ENCODE measurements around the gene TLR7. TPM values are rescaled to one million over a fixed set of nuclear protein-coding genes. Genes with fewer than 3 reads are reported as not detected.

TLR7 gene
- total and polyA plus RNA-seq, 2 of the 13 experiments (the other 11 are each of a cell fraction or from before 2014, with no cell fraction given): not detected

DNA sequence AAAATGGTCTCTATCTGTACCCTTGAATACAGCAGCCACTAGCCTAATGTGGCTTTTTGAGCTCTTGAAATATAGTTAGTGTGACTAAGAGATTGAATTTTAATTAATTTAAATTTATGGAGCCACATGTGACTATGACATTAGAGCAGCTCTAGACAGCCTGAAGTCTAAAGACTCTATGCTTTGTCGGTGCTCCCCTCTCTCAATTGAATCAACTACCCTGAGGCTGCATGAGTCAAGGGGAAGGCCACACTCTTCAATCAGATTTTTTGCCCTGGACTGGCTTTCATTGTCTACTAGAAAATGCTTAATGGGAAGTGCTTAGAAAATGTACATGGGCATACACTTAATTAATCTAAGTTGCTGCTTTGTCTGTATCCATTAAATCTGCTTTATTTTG is 11.7 kb downstream of the TLR7 start (continued):
- TF ChIP-seq SCMH1 (CRISPR knock-in tag; IDR thresholded peaks at IDR 0.05; ENCODE audit: borderline replicate concordance) (no peak), XRCC5 (optimal IDR thresholded peaks at IDR 0.05; ENCODE audit: low read length) (no peak), TFDP1 (CRISPR knock-in tag; IDR thresholded peaks at IDR 0.05; ENCODE audit: borderline replicate concordance) (no peak), SOX6 (IDR thresholded peaks at IDR 0.05) (no peak), SOX6 (CRISPR knock-in tag; IDR thresholded peaks at IDR 0.05) (no peak), PHF8 (CRISPR knock-in tag; IDR thresholded peaks at IDR 0.05) (no peak), ZSCAN9 (CRISPR knock-in tag; IDR thresholded peaks at IDR 0.05; ENCODE audit: borderline replicate concordance) (no peak), PTBP1 (IDR thresholded peaks at IDR 0.05; ENCODE audit: low read depth, low read length, poor library complexity, severe bottlenecking) (no peak)
- TF ChIP-seq, protein P1, sequence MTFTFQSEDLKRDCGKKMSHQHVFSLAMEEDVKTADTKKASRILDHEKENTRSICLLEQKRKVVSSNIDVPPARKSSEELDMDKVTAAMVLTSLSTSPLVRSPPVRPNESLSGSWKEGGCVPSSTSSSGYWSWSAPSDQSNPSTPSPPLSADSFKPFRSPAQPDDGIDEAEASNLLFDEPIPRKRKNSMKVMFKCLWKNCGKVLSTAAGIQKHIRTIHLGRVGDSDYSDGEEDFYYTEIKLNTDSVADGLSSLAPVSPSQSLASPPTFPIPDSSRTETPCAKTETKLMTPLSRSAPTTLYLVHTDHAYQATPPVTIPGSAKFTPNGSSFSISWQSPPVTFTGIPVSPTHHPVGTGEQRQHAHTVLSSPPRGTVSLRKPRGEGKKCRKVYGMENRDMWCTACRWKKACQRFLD (CRISPR knock-in tag; IDR thresholded peaks at IDR 0.05; ENCODE audit: borderline replicate concordance): no peak
- TF ChIP-seq, protein P2, sequence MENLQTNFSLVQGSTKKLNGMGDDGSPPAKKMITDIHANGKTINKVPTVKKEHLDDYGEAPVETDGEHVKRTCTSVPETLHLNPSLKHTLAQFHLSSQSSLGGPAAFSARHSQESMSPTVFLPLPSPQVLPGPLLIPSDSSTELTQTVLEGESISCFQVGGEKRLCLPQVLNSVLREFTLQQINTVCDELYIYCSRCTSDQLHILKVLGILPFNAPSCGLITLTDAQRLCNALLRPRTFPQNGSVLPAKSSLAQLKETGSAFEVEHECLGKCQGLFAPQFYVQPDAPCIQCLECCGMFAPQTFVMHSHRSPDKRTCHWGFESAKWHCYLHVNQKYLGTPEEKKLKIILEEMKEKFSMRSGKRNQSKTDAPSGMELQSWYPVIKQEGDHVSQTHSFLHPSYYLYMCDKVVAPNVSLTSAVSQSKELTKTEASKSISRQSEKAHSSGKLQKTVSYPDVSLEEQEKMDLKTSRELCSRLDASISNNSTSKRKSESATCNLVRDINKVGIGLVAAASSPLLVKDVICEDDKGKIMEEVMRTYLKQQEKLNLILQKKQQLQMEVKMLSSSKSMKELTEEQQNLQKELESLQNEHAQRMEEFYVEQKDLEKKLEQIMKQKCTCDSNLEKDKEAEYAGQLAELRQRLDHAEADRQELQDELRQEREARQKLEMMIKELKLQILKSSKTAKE (CRISPR knock-in tag; IDR thresholded peaks at IDR 0.05; ENCODE audit: borderline replicate concordance): no peak
- TF ChIP-seq, protein P3, sequence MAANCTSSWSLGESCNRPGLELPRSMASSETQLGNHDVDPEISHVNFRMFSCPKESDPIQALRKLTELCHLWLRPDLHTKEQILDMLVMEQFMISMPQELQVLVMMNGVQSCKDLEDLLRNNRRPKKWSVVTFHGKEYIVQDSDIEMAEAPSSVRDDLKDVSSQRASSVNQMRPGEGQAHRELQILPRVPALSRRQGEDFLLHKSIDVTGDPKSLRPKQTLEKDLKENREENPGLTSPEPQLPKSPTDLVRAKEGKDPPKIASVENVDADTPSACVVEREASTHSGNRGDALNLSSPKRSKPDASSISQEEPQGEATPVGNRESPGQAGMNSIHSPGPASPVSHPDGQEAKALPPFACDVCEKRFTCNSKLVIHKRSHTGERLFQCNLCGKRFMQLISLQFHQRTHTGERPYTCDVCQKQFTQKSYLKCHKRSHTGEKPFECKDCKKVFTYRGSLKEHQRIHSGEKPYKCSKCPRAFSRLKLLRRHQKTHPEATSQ (CRISPR knock-in tag; IDR thresholded peaks at IDR 0.05; ENCODE audit: borderline replicate concordance): no peak

Data from HepG2 (cell line).